ENCODE data around the gene HES3. TPM values are rescaled to one million over a fixed set of nuclear protein-coding genes. Genes with fewer than 3 reads are reported as not detected.
A peak's percentile ranks its signal among the peaks of the same experiment; 100 is the strongest.

Gene HES3
- total and polyA plus RNA-seq, 11 donors = not detected

- no peak for TF ChIP-seq CTCF (IDR thresholded peaks at IDR 0.05)
- TF ChIP-seq POLR2A (IDR thresholded peaks at IDR 0.05) = no peak
- no peak for DNase-seq
- Histone ChIP-seq H3K4me1 (peaks cover 0 to 38% (median 21%) of the 10 kb centered on the region in 12 donors), H3K27ac (peak overlapping the region in 11 of 12 donors; percentile 25 to 85 (median 75)), H3K36me3 (peaks cover 0 to 41% (median 33%) of the 10 kb centered on the region in 9 donors), H3K27me3 (peaks cover 0 to 13% (median 5%) of the 10 kb centered on the region in 9 donors), H3K4me3 (peak overlapping the region; percentile 51 to 95 (median 77)), H3K9me3 (no peaks in the 10 kb centered on the region)
- intact Hi-C loops (cut with DNase I) = loop anchor here in 4 of 10 donors (1.0 to 5.0 kb wide), 3 partner anchors 30 to 38 kb away; partner anchors contain the start of gene RPL22 (in 2 of the 4)
- 0 to 3% (median 1%) methylated on average over 9 to 30 of the region's 30 CpGs for WGBS, 4 donors
- ATAC-seq = peak in 2 of 4 donors; percentile 2 to 4
Observed at GRCh38 chr1:6235296-6235677, 8.7 kb upstream of the HES3 start.

- 96 to 99% (median 97%) methylated on average over 4 of the region's 4 CpGs for whole genome bisulfite sequencing, 4 donors
- DNase-seq (no peak), ATAC-seq (no peak)
- intact Hi-C loops (cut with DNase I) = loop anchor here in 4 of 10 donors (2.0 to 5.0 kb wide), 3 partner anchors 35 to 40 kb away; partner anchors contain the start of gene RPL22 (in 3 of the 4)
- Histone ChIP-seq H3K4me1 (peaks cover 6 to 44% (median 22%) of the 10 kb centered on the region in 12 donors), H3K9me3 (no peaks in the 10 kb centered on the region), H3K27me3 (peaks cover 10 to 31% (median 23%) of the 10 kb centered on the region in 9 donors), H3K27ac (no peak overlapping the region), H3K4me3 (no peak overlapping the region), H3K36me3 (peaks cover 0 to 23% (median 17%) of the 10 kb centered on the region in 9 donors)
- TF ChIP-seq POLR2A (IDR thresholded peaks at IDR 0.05) = no peak
- TF ChIP-seq CTCF (IDR thresholded peaks at IDR 0.05) = no peak
Observed at GRCh38 chr1:6237093-6237492, 6.9 kb upstream of the HES3 start.

- Histone ChIP-seq H3K9me3 (no peaks in the 10 kb centered on the region), H3K27ac (no peak overlapping the region), H3K4me1 (peaks cover 8 to 33% (median 16%) of the 10 kb centered on the region in 12 donors), H3K36me3 (peaks cover 0 to 2% (median 0%) of the 10 kb centered on the region in 9 donors), H3K27me3 (peaks cover 25 to 53% (median 43%) of the 10 kb centered on the region in 9 donors), H3K4me3 (no peak overlapping the region)
- 44 to 61% (median 51%) methylated on average over 7 of the region's 7 CpGs for WGBS, 4 donors
- intact Hi-C loops (cut with DNase I) = loop anchor here in 3 of 10 donors (5.0 kb wide), 2 partner anchors 37 to 42 kb away; partner anchors contain the start of gene RPL22 (in 2 of the 3)
- no peak for DNase-seq
- TF ChIP-seq POLR2A (IDR thresholded peaks at IDR 0.05) (no peak), CTCF (IDR thresholded peaks at IDR 0.05) (no peak)
- no peak for ATAC-seq
Observed at GRCh38 chr1:6239213-6239752, 4.7 kb upstream of the HES3 start.

- intact Hi-C loops (cut with DNase I) = loop anchor here in 7 of 10 donors (5.0 to 10.0 kb wide), 7 partner anchors 33 to 198 kb away; partner anchors contain the start of genes RNF207 (in 3 of the 7) and RPL22 (in 2 of the 7)
- Histone ChIP-seq H3K36me3 (no peaks in the 10 kb centered on the region), H3K27ac (no peak overlapping the region), H3K4me1 (peaks cover under 1 to 31% (median 12%) of the 10 kb centered on the region in 12 donors), H3K9me3 (no peaks in the 10 kb centered on the region), H3K4me3 (no peak overlapping the region), H3K27me3 (peaks cover 29 to 62% (median 48%) of the 10 kb centered on the region in 9 donors)
- TF ChIP-seq POLR2A (IDR thresholded peaks at IDR 0.05) = no peak
- TF ChIP-seq CTCF (IDR thresholded peaks at IDR 0.05) = no peak
- ATAC-seq = no peak
- no peak for DNase-seq
- 74 to 89% (median 82%) methylated on average over 17 of the region's 17 CpGs for WGBS, 4 donors
Observed at GRCh38 chr1:6239950-6240768, 3.8 kb upstream of the HES3 start.
